ENCODE data around the gene HLA-DOA.
A peak's percentile ranks its signal among the peaks of the same experiment; 100 is the strongest.

Gene HLA-DOA

DNA sequence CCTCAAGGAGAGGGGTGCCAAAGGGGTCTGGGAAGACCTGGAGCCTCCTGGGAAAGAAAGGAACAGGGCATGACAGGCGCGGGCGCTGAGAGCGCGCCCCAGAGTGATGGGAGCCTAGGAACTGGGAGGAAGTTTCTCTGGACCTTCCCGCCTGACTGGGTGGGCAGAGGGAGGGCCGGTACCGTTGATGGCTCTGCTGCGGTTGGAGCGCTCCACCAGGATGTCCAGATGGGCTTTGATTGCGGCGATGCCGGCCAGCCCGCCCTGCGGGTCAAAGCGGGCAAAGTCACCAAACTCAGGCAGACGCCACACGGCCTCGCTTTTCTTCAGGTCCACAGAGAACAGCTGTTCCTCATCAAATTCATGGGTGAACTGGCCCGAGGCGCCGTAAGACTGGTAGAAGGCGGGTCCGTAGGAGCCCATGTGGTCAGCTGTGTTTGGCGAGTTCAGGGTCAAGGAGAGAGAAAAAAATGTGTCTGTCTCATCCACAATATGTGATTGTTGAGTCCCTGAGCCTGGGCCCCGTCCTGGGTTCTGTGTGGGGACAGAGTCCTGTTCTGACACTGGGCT, 1.5 kb downstream of the HLA-DOA start:
- peak overlapping the region in 5 of 11 experiments; percentile 78 to 84 (median 81); a peak in 5 of 22 replicates for H3K9ac ChIP-seq
- no peaks in the 10 kb centered on the region for H3K9me3 ChIP-seq (replicated peaks in 1 of 11)
- H3K4me2 ChIP-seq: peak overlapping the region in 8 of 11 experiments; percentile 77 to 98 (median 90); a peak in 16 of 22 replicates
- no peak for TF ChIP-seq Cebpa-rat (IDR thresholded peaks at IDR 0.05)
- H3K36me3 ChIP-seq: peaks cover 0 to 30% (median 26%) of the 10 kb centered on the region in 11 experiments; a peak in 16 of 22 replicates
- H3K27me3 ChIP-seq: no peaks in the 10 kb centered on the region
- peak overlapping the region in 2 of 10 experiments; percentile 75 to 77; a peak in 1 of 20 replicates for H3K4me3 ChIP-seq
- peaks cover 13 to 37% (median 29%) of the 10 kb centered on the region in 10 experiments for H3K4me1 ChIP-seq
- H4K20me1 ChIP-seq: no peaks in the 10 kb centered on the region
- peak overlapping the region in 4 of 11 experiments; percentile 80 to 86 (median 82); a peak in 5 of 22 replicates for H3K27ac ChIP-seq

DNA sequence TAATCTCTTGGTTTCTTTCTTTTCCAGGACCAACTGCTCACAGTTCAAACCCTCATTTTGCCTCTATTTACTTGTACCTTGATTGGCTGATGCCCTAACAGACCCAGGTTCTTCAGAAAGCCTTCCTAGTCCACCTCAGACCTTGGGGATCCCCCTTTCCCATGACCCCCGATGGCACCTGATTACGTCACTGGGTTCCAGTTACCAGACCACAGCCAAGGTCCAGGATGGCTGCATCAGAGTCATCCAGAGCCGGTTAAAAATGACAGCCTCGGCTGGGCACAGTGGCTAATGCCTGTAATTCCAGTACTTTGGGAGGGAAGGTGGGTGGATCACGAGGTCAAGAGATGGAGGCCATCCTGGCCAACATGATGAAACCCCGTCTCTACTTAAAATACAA, 4.5 kb downstream of the HLA-DOA start:
- no peak overlapping the region for H3K9ac ChIP-seq
- H3K4me1 ChIP-seq: peaks cover 18 to 40% (median 31%) of the 10 kb centered on the region in 10 experiments
- no peak for TF ChIP-seq Cebpa-rat (IDR thresholded peaks at IDR 0.05)
- H3K36me3 ChIP-seq: peaks cover 0 to 30% (median 26%) of the 10 kb centered on the region in 11 experiments; a peak in 16 of 22 replicates
- H3K4me2 ChIP-seq: no peak overlapping the region
- H3K9me3 ChIP-seq (replicated peaks in 1 of 11): no peaks in the 10 kb centered on the region
- no peak overlapping the region for H3K27ac ChIP-seq
- no peaks in the 10 kb centered on the region for H3K27me3 ChIP-seq
- H4K20me1 ChIP-seq: no peaks in the 10 kb centered on the region
- no peak overlapping the region for H3K4me3 ChIP-seq

DNA sequence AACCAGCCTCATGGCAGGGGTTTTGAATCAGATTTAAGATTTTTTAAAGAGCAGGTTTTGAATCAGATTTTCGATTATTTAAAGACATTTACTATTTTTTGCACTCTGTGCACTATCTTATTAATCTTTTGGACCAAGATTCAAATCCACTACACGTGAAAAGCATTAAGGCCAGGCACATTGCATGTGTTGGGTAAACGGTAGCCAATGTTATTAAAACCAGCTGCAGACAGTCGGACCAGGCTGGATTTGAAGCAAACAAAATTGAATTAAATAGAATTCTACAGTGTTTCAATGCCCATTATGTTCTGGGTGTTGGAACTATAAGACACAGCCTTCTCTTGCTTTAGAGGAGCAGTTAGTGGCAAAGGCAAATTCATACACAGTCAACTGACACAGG, 7.7 kb downstream of the HLA-DOA start:
- no peak overlapping the region for H3K4me2 ChIP-seq
- H4K20me1 ChIP-seq: no peaks in the 10 kb centered on the region
- no peaks in the 10 kb centered on the region for H3K27me3 ChIP-seq
- H3K9ac ChIP-seq: no peak overlapping the region
- H3K36me3 ChIP-seq: peaks cover 0 to 15% (median 12%) of the 10 kb centered on the region in 11 experiments; a peak in 13 of 22 replicates
- H3K4me3 ChIP-seq: no peak overlapping the region
- H3K4me1 ChIP-seq: peaks cover under 1 to 10% (median 9%) of the 10 kb centered on the region in 10 experiments; a peak in 15 of 20 replicates
- no peak for TF ChIP-seq Cebpa-rat (IDR thresholded peaks at IDR 0.05)
- H3K27ac ChIP-seq: no peak overlapping the region
- no peaks in the 10 kb centered on the region for H3K9me3 ChIP-seq (replicated peaks in 1 of 11)

DNA sequence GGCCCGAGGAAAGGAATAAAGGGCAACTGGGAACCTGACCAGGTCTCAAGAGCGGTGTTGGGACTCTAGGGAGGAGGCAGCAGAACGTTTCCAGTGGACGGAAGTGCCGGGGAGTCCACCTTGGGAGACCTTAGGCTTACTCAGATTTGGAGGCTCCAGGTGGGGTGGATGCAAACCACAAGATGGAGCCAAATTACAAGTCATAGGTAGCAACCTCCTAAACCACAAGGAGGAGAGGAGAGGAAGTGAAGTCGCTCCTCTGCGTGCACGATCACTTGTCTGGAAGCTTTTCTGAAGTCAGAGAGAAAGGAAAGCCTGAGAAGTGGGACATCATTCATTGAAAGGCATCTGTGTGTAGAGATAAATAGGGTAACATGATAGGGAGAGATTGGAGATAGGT, 9.3 kb downstream of the HLA-DOA start:
- no peaks in the 10 kb centered on the region for H4K20me1 ChIP-seq
- TF ChIP-seq Cebpa-rat (IDR thresholded peaks at IDR 0.05): no peak

DNA sequence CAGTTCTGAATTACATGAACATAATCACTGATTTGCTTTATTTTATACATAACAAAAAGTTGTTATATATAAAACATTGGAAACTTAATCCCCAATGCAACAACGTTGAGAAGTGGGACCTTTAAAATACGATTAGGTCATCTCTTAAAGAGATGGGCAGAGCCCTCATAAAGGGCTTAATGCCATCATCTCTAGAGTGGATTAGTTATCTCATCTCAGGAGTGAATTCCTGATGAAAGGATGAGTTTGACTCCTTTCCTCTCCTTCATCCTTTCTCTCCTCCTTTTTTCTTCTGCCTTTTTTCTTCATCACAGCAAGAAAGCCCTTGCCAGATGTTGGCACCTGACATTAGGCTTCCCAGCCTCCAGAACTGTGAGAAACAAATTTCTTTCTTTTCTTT, 13.9 kb downstream of the HLA-DOA start:
- Histone ChIP-seq H3K9ac (no peak overlapping the region), H3K36me3 (no peaks in the 10 kb centered on the region), H3K27me3 (no peaks in the 10 kb centered on the region), H3K27ac (no peak overlapping the region), H4K20me1 (no peaks in the 10 kb centered on the region), H3K9me3 (replicated peaks in 1 of 11) (no peaks in the 10 kb centered on the region), H3K4me1 (peaks cover 0 to 6% (median 6%) of the 10 kb centered on the region in 10 experiments; a peak in 14 of 20 replicates), H3K4me2 (no peak overlapping the region), H3K4me3 (no peak overlapping the region)
- TF ChIP-seq Cebpa-rat (IDR thresholded peaks at IDR 0.05): no peak

More for the DNA sequence above, 9.3 kb downstream of the HLA-DOA start:
- H3K4me1 ChIP-seq: peaks cover 0 to 10% (median 9%) of the 10 kb centered on the region in 10 experiments; a peak in 14 of 20 replicates
- no peak overlapping the region for H3K9ac ChIP-seq
- H3K36me3 ChIP-seq: no peaks in the 10 kb centered on the region; a peak in 1 of 22 replicates
- no peak overlapping the region for H3K27ac ChIP-seq
- H3K9me3 ChIP-seq (replicated peaks in 1 of 11): no peaks in the 10 kb centered on the region
- peak overlapping the region in 10 of 11 experiments; percentile 1 to 45 (median 14); a peak in 13 of 22 replicates for H3K4me2 ChIP-seq
- no peaks in the 10 kb centered on the region for H3K27me3 ChIP-seq
- H3K4me3 ChIP-seq: no peak overlapping the region

DNA sequence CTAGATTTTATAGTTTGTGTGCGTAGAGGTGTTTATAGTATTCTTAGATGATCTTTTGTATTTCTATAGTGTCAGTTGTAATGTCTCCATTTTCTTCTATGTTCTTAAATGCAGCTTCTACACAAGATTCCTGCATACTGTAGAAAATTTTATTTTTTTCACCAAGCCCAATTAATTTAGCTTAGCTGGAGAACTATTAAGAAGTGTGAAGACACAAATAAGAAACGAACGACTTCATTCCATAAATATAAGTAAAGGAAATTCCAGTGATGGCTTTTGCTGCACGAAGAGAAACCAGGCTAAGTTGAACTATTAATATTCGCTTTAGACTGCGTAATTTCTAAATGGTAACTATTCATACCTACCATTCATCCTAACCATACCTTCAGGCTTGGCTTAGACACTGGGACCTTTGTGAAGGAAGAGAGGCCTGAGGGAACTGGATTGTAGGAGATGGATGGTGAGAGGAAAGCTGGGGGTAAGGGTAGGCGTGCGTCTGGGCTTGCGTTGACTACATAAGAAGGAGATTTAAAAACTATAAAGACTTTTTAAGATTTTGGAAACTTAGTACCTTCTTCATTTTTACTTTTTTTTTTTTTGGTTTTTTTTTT, 15.9 kb downstream of the HLA-DOA start:
- Histone ChIP-seq H3K4me3 (no peak overlapping the region), H3K4me2 (no peak overlapping the region), H3K4me1 (no peaks in the 10 kb centered on the region), H3K27ac (no peak overlapping the region), H3K36me3 (no peaks in the 10 kb centered on the region), H4K20me1 (no peaks in the 10 kb centered on the region), H3K9ac (no peak overlapping the region), H3K9me3 (replicated peaks in 1 of 11) (no peaks in the 10 kb centered on the region), H3K27me3 (no peaks in the 10 kb centered on the region)
- TF ChIP-seq Cebpa-rat (IDR thresholded peaks at IDR 0.05): no peak

DNA sequence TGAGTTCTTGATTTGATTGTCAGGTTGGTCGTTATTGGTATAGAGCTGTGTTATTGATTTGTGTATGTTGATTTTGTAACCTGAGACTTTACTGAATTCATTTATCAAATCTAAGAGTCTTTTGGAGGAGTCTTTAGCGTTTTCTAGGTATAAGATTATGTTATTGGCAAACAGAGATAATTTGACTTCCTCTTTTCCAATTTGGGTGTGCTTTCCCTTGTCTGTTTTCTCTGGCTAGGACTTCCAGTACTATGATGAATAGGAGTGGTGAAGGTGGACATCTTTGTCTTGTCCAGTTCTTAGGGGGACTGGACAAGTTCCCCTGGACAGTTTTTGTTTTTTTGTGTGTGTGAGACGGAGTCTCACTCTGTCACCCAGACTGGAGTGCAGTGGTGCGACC, 17.4 kb downstream of the HLA-DOA start:
- Histone ChIP-seq H4K20me1 (no peaks in the 10 kb centered on the region), H3K9ac (no peak overlapping the region), H3K4me2 (no peak overlapping the region), H3K36me3 (no peaks in the 10 kb centered on the region), H3K4me3 (no peak overlapping the region), H3K27ac (no peak overlapping the region), H3K9me3 (replicated peaks in 1 of 11) (no peaks in the 10 kb centered on the region), H3K27me3 (no peaks in the 10 kb centered on the region), H3K4me1 (peaks cover 0 to 6% (median 0%) of the 10 kb centered on the region in 10 experiments; a peak in 3 of 20 replicates)
- no peak for TF ChIP-seq Cebpa-rat (IDR thresholded peaks at IDR 0.05)

DNA sequence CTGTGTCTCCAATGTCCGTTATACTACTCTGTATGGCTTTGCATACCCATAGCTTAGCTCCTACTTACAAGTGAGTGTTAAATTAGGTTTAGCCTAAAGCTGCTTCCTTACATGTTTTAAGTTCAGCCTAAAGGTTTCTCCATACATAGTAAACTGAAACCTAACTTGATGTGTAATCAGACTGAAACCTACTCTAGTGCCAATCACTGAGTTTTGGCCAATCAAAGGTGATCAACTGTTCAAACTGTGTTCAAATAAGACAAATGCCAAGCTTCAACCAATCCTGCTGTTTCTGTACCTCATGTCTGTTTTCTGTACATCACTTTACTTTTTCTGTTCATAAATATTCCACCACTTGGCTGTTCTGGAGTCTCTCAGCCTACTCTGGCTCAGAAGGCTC, 20.0 kb downstream of the HLA-DOA start:
- no peak overlapping the region for H3K4me3 ChIP-seq
- H3K9ac ChIP-seq: no peak overlapping the region
- H3K9me3 ChIP-seq (replicated peaks in 1 of 11): no peaks in the 10 kb centered on the region
- no peaks in the 10 kb centered on the region for H3K36me3 ChIP-seq
- peaks cover 0 to 6% (median 0%) of the 10 kb centered on the region in 10 experiments; a peak in 3 of 20 replicates for H3K4me1 ChIP-seq
- no peak overlapping the region for H3K4me2 ChIP-seq
- peaks cover 2 to 7% (median 4%) of the 10 kb centered on the region in 11 experiments; a peak in 18 of 22 replicates for H4K20me1 ChIP-seq
- no peaks in the 10 kb centered on the region for H3K27me3 ChIP-seq
- H3K27ac ChIP-seq: no peak overlapping the region
- no peak for TF ChIP-seq Cebpa-rat (IDR thresholded peaks at IDR 0.05)

DNA sequence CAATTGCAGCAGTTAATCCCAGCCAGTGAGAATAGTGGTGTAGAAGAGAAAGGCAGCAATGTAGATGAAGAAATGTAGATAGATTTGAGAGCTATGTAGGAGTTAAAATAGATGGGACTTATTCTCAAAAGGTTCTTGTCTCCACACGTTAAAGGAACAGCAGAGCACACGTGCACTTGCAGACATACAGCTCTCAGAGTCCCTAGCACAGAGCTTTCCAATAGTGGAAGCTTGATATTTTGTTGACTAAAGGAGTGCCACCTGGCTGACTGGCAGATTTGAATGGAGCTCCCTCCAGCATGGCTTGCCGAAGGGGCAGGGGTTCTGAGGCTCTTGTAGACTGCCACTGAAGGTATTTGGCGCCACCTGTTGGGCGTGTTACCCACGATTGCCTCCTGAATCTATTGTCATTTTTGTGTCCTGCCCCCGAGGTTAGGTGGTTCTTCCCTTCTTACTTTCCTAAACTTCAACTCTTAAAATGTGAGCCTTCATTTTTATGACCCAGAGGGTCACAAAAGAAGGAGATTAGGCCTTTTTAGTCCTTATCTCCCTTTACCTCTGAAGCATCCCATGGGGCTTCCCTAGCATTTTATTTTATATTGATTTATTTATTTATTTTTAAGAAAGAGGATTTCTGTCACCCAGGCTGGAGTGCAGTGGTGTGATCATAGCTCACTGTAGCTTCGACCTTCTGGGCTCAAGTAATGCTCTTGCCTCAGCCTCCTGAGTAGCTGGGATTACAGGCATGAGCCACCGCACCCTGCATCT, 24.6 kb downstream of the HLA-DOA start:
- TF ChIP-seq Cebpa-rat (IDR thresholded peaks at IDR 0.05): no peak
- no peaks in the 10 kb centered on the region for H3K9me3 ChIP-seq (replicated peaks in 1 of 11)
- H3K27ac ChIP-seq: no peak overlapping the region

More for the DNA sequence above, 24.6 kb downstream of the HLA-DOA start:
- no peaks in the 10 kb centered on the region for H3K27me3 ChIP-seq
- peaks cover 36 to 40% (median 38%) of the 10 kb centered on the region in 11 experiments for H3K36me3 ChIP-seq
- H3K9ac ChIP-seq: peak overlapping the region in 1 of 11 experiments; percentile 9; a peak in 1 of 22 replicates
- no peak overlapping the region for H3K4me3 ChIP-seq
- peaks cover 48 to 53% (median 49%) of the 10 kb centered on the region in 11 experiments for H4K20me1 ChIP-seq
- no peak overlapping the region for H3K4me2 ChIP-seq
- H3K4me1 ChIP-seq: peaks cover 3 to 32% (median 10%) of the 10 kb centered on the region in 10 experiments; a peak in 16 of 20 replicates
